Midbrain (tissue), 1 donor: Measurements from ENCODE around the gene SLC13A2.
"Not testable (repeated sequence)": the region's sequence is repeated elsewhere in the genome, so short reads cannot be mapped to it uniquely, and the experiment has no call there.

Source experiments
- DNase-seq: peaks from one replicate; lab custom pipeline; 2025; lab: John Stamatoyannopoulos, UW

SLC13A2 gene

GRCh38 chr17:28518132-28518531 lies 44.7 kb downstream of the SLC13A2 start:
- no peak for DNase-seq

- no peak for DNase-seq
Measured at GRCh38 chr17:28518578-28518977, 45.1 kb downstream of the SLC13A2 start.

DNA sequence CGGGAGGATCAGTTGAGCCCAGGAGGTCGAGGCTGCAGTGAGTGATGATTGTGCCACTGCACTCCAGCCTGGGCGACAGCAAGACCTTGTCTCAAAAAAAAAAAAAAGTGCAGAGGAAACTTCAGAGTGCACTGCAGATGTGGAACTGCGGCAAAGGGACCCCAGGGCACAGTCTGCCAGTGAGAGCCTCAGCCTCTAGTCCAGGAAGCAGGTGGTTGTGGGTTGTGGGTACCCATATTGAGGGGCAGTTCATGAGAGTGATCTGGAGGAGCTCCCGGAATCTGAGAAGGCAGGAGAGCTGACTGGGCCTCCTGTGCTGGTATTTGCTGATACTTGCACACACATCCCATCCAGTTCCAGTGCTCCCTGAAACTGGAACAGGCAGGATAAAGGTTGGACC lies 45.8 kb downstream of the SLC13A2 start:
- DNase-seq: no peak

- no peak for DNase-seq
Measured at GRCh38 chr17:28520687-28521086, 47.2 kb downstream of the SLC13A2 start.

- DNase-seq: no peak
Measured at GRCh38 chr17:28521311-28522085, 48.1 kb downstream of the SLC13A2 start.

GRCh38 chr17:28522281-28522680 lies 48.8 kb downstream of the SLC13A2 start:
- DNase-seq: not testable (repeated sequence)

DNA sequence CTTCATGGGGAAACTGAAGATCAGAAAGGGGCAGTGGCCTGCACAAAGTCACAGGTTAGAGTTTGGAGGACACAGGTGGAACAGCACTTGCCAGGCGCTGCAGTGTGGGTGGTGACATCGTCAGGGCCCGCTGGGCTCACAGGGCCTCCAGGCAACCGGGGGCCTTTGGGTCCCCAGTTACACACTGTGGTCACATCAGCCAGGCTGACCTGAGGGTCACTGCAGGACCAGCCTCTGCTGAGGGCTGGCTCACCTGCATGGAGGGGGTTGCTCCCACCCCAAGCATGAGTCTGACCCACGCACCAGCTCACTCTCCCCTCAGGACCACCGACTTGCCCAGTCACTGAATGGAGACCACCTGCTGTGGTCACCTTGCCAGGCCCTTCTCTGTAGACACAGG lies 49.7 kb downstream of the SLC13A2 start:
- DNase-seq: no peak

- no peak for DNase-seq
Measured at GRCh38 chr17:28523876-28524275, 50.4 kb downstream of the SLC13A2 start.

- DNase-seq: no peak
Measured at GRCh38 chr17:28524476-28525424, 51.3 kb downstream of the SLC13A2 start.

- DNase-seq: no peak
Measured at GRCh38 chr17:28526381-28526780, 52.9 kb downstream of the SLC13A2 start.

DNA sequence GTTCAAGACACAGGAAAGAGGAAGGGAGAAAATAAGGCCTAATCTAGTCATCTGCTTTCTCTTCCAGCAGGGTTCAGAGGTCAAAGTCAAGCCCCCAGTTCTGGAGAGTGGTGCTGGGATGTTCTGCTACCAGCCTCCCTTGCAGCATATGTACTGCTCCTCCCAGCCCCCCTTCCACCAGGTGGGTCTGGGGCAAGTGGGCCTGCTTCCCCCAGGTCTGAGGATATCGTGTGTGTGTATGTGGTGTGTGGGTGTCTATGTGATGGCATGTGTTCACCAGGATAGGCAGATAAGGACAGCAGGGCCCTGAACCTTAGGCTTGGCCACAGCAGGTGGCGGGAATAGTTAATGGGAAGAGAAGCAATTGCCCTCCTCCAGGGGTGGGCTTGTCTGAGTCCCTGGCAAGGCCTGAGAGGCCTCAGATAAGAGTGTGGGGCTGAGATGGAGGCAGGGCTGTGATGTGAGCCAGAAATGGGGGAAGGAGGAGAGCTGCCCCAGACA lies 53.8 kb downstream of the SLC13A2 start:
- no peak for DNase-seq

DNA sequence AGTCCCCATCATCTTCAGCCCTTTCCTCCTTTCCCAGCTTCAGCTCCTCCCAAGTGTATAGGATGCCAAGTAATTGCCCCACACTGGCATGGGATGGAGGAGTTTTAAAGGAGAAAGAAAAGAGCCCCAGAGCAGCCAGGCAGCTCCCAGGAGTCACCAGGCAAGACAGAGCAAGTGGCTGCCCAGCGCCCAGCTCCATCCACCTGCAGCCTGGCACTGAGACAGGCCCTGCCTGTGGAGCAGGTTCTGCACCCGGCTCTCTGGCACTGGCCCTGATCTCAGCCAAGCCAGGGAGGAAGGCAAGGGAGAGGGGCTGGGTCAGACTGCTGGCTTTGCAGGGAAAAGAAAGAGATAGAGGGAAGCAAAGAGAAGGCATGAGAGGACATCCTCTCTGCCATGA lies 54.4 kb downstream of the SLC13A2 start:
- DNase-seq: no peak

DNA sequence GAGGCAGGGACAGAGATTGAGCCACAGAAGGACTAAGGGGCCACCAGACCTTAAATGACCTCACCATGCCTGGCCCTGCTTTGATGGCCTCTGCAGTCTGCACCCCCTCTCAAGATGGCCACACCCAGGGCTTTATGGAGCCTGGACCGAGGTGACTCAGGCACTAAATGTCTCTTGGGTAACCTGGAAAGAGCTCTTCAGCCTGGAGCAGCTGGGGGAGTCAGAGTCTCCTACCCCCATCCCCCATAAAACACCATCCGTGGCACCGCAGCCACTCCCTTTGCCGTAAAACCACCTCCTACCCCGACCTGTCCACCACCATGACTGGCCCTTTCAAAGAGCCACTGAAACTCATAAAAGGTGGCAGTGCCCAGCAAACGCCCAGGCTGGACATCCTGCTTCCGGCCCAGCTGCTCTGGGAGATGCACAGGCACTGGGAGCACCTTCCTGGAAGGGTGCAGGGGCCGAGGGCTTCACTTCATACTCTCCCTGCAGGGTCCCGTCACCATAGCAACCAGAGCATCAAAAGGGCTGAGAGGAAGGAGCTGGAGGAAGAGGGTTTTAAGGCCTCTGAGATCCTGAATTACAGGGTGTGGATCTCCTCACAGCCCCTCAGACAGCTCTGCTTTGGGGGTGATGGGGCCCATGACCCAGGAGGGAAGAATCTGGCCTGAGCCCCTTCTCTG lies 55.0 kb downstream of the SLC13A2 start:
- no peak for DNase-seq

- DNase-seq: no peak
Measured at GRCh38 chr17:28529013-28529400, 55.6 kb downstream of the SLC13A2 start.

DNA sequence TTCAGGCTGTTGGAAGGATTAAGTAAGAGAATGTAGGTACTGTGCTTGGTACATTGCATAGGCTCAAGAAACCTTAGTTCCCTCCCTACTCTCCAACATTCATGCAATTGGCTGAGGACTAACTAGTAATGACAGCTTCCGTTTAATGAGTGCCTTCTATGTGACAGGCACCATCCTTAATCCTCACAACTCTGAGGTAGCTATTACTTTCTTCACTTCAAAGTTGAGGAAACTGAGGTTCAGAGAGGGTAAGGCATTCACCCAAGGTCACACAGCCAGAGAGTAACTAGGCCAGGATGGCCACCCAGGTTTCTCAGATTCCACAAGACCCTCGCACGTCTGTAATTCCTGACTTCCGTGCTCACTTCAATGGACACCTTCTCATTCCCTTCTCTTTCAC lies 56.8 kb downstream of the SLC13A2 start:
- DNase-seq: no peak

GRCh38 chr17:28530926-28531325 lies 57.5 kb downstream of the SLC13A2 start:
- no peak for DNase-seq

- no peak for DNase-seq
Measured at GRCh38 chr17:28532050-28532960, 58.9 kb downstream of the SLC13A2 start.

DNA sequence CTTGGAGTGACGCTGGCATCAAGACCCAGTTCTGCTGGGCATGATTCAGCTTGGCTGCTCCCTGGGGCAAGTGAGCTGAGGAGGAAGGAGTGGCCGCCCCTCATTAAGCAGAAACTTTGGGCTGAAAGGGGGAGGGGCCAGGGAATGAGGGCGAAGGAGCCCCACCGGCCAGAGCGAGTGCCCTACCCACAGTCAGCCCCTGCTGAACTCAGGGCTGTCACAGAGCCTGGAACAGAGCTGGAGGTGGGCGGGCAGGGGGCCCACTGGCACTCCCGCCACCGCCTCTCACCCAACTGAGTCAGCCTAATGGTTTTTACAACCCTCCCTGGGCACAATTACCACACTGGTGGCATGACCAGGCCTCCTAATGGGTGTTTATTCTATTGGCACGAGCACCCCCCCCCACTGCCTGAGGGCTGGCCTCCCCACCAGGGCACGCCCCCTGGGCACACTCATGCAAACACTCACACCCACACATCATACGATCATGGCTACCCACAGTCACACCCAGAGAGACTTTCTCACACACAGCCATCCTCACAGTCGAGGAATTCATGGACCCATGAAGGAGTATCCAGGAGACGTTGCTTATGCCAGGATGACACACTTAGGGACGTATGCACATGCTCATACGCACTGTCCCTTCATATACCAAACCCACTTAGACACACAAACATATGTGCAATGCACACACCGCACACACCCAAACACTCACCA lies 59.8 kb downstream of the SLC13A2 start:
- DNase-seq: no peak

DNA sequence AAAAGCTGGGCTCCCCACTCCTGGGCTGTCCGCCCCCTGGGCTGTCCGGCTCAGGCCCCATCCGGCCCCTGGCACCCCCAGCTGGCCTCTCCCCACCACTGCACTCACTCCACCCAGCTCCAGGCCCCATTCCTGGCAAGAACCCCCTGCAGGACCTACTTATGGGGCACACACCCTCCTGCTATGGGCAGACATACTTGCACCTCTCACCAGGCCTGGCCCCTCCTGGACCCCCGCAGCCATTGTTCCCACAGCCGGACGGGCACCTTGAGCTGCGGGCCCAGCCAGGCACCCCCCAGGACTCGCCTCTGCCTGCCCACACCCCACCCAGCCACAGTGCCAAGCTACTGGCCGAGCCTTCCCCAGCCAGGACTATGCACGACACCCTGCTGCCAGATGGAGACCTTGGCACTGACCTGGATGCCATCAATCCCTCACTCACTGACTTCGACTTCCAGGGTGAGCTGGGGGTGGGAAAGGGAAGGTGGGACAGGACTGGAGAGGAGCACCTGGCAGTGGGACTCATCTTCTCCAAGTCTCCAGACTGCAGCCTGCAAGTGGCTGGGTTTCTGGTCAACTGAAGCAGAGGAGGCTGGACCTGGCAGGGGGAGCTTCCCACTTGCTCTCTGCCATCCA lies 61.4 kb downstream of the SLC13A2 start:
- no peak for DNase-seq
